ENCODE measurements around the gene IKZF4.
"Not testable (repeated sequence)": the region's sequence is repeated elsewhere in the genome, so short reads cannot be mapped to it uniquely, and the experiment has no call there.

Gene IKZF4

DNA sequence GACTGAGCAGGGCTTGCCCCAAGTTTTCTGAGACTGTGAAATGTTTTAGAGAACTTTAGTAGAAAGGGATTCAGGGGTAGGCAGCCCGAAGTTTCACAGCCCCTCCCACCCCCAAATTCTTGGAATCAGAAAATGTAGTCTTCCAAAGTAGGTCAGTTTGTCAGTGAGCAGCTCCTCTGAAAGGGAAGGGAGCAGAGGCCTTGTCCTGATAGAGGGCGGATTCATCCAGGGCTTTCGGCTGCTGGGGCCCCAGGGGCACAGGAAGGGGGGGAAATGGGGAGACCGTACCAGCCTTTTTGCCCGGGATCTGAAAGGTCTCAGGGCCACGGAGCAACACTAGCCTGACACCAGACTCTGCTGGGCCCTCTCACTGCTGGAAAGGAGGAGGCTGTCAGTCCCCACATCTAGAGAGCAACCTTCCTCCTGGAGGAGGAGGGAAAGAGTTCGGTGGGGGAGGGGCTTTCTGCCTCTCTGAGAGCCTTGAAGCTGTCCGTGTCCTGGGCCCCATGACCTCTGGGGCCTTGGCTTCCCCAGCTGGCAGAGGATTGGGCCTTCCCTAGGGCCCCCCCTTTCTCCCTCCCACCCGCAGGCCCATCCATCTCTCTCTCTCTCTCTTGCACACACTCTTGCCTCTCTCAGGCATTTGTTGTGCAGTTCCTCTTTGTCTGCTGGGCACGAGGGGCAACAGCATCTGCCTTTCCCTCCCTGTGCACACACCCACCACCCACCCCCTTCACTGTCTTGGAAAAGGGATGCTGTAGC is at the start of gene IKZF4:
TSS of gene IKZF4 (plus strand) at position 621 of the 762 bp plus-strand sequence. CDS start 451 bp downstream, outside the sequence.
- in situ Hi-C loops (cut with HindIII; ENCODE audit: low sequenced_read_pairs): no loop called here

DNA sequence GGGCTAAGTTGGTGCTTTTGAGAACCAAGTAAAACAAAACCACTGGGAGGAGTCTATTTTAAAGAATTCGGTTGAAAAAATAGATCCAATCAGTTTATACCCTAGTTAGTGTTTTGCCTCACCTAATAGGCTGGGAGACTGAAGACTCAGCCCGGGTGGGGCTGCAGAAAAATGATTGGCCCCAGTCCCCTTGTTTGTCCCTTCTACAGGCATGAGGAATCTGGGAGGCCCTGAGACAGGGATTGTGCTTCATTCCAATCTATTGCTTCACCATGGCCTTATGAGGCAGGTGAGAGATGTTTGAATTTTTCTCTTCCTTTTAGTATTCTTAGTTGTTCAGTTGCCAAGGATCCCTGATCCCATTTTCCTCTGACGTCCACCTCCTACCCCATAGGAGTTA is 48.8 kb upstream of the IKZF4 start:
- in situ Hi-C loops (cut with HindIII; ENCODE audit: low sequenced_read_pairs): no loop called here

GRCh38 chr12:55972456-55972855 is 48.4 kb upstream of the IKZF4 start:
- in situ Hi-C loops (cut with HindIII; ENCODE audit: low sequenced_read_pairs): no loop called here

DNA sequence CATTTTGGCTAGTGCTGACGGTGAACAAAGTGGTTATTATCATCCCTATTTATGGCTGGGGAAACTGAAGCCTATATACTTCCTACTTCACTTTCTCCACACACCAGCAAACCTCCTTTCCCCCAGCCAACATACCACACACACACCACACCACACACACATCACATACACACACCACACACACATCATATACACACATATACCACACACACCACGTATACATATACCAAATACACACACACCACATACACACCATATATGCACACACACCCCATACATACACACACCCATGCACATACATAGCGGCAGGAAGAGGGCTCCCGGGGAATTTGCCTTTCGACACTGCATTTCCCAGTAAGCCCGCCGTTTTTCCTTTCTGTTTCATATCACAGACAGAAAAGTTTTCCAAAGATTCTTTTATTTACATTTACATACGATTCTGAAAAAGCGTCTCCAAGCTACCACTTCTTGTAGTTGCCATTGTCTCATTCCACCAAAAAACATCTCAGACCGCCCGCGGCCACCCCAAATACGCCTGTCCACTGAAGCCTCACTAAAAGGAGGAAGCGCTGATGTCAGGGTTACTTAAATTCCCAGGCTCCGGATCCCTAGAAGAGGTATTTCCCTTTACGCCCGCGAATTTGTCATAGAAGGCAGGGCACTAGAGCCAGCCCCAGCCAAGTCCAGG is 47.8 kb upstream of the IKZF4 start:
- in situ Hi-C loops (cut with HindIII; ENCODE audit: low sequenced_read_pairs): no loop called here

- in situ Hi-C loops (cut with HindIII; ENCODE audit: low sequenced_read_pairs): no loop called here
These were observed 47.1 kb upstream of the IKZF4 start, which contains the start of gene RAB5B for GRCh38 chr12:55973599-55974307. RAB5B (plus strand) TSS chr12:55974078; CDS start chr12:55986961, 12,883 bp downstream.

GRCh38 chr12:55974308-55974730 is 46.5 kb upstream of the IKZF4 start:
- in situ Hi-C loops (cut with HindIII; ENCODE audit: low sequenced_read_pairs): no loop called here

GRCh38 chr12:55978393-55978792 is 42.5 kb upstream of the IKZF4 start:
- in situ Hi-C loops (cut with HindIII; ENCODE audit: low sequenced_read_pairs): no loop called here

DNA sequence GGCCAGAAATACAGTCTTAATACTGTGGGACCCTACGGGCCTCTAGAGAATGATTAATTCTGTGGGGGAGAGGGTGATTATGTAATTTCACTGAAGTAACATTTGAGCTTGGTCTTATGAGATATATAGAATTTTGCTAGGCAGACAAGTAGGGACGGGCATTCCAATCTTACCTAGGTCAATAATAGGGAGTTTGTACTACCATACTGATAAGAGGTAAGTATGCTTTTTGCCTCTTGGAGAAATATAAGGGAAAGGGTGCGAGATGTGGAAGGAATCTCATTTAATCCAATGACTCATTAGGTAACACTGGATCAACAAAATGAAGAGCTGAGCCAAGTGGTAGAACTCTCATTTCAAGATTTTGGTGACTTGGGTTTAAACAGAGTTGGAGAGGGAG is 41.8 kb upstream of the IKZF4 start:
- in situ Hi-C loops (cut with HindIII; ENCODE audit: low sequenced_read_pairs): no loop called here

DNA sequence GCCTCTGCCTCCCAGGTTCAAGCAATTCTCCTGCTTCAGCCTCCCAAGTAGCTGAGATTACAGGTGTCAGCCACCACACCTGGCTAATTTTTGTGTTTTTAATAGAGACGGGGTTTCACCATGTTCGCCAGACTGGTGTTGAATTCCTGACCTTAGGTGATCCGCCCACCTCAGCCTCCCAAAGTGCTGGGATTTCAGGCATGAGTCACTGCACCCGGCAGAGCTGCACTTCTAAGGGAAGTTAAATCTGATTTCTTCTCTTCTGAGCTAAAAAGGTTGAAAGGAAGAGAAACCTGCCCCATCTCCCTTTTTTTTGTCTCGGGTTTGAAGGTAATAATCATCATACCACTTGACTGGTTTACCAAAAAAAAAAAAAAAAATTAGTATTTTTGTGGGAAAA is 39.0 kb upstream of the IKZF4 start:
- in situ Hi-C loops (cut with HindIII; ENCODE audit: low sequenced_read_pairs): not testable (repeated sequence)

DNA sequence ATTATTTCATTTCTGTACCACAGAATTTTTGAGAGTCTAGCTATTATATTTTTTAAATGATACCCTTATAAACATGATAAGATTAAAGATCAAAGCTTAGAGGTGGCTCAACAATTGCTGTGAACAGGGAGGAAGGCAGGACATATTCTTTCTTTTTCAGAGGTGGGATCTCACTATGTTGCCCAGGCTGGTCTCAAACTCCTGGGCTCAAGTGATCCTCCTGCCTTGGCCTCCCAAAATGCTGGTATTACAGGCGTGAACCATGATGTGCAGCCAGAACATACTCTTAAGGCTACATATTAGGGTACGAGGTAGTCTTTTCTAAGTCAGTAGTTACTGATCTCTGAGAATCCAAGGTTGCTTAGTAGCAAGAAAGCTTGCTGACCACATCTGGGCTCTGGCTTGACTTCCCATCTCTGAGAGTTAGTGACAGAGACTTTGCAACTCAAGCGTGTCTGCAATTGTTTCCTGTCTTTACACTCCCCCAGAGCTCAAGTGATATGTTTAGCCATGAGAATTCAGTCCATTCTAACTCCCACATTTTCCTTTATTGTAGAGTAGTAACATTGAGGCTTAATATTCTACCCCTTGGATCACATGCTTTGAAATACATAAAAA is 38.4 kb upstream of the IKZF4 start:
- in situ Hi-C loops (cut with HindIII; ENCODE audit: low sequenced_read_pairs): no loop called here

DNA sequence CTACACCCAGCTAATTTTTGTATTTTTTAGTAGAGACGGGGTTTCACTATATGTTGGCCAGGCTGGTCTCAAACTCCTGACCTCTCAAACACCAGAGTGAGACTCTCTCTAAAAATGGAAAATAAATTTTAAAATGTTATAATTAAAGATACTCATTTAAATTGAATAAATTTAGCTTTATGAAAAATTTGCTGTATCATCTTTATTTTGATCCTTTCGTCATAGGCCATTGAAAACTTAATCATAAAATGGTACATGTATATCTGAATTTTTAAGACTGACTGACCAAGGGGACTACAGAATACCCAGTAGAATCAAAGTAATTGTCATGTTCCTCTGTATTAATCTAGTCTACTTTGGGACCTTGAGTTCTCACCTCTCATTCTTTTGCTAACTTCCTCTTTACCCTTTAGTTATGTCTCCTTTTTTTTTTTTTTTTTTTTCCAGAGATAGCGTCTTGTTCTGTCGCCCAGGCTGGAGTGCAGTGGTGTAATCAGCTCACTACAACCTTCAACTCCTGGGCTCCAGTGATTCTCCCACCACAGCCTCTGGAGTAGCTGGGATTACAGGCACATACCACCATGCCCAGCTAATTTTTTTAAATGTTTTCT is 37.5 kb upstream of the IKZF4 start:
- in situ Hi-C loops (cut with HindIII; ENCODE audit: low sequenced_read_pairs): no loop called here

DNA sequence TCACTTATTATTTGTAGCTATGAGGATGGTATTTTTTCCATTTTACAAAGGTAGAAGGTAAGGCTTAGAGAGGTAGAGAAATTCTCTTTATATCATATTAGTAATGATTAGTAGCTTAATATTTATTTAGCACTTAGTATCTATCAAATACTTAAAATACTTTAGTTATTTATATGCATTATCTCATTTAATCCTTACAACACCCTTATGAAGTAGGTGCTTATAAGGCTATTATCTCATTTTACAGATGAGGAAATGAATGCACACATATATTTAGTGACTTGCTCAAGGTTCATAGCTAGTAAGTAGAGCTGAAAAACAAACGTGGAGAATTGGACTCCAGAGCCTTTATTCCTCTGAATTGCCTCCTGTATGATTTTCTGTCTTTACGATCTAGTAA is 36.0 kb upstream of the IKZF4 start:
- in situ Hi-C loops (cut with HindIII; ENCODE audit: low sequenced_read_pairs): no loop called here

DNA sequence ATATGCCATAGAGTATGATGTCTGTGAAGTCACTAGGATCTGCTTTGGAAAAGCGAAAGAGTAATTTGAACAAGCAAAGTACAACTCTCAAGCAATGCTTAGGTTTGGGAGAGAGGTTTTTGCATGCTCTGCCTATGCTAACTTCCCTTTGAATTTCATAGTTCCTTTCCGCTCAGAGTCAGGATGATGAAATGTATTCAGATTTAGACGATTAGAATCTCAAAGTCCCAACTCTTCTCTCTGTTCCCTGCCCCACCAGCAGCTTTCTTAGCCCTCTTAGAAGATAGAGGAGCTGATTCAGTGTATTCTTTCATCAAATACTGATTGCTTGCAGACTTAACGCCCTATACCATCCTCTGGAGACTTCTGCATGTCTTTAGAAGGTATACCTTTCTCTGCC is 35.5 kb upstream of the IKZF4 start:
- in situ Hi-C loops (cut with HindIII; ENCODE audit: low sequenced_read_pairs): no loop called here

DNA sequence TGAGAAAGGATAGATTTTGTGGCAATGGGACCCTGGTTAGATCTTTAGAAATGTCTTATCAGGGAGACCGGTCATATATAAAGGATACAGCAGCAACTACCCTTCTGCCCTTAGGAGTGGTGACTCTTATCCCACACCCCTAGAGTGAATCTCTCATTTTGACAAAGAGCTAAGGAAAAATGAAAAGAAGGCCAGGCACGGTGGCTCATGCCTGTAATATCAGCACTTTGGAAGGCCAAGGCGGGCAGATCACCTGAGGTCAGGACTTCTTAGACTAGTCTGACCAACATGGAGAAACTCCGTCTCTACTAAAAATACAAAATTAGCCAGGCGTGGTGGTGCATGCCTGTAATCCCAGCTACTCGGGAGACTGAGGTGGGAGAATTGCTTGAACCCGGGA is 34.9 kb upstream of the IKZF4 start:
- in situ Hi-C loops (cut with HindIII; ENCODE audit: low sequenced_read_pairs): not testable (repeated sequence)

- in situ Hi-C loops (cut with HindIII; ENCODE audit: low sequenced_read_pairs): no loop called here
These were observed 29.7 kb upstream of the IKZF4 start for GRCh38 chr12:55991110-55991509.

DNA sequence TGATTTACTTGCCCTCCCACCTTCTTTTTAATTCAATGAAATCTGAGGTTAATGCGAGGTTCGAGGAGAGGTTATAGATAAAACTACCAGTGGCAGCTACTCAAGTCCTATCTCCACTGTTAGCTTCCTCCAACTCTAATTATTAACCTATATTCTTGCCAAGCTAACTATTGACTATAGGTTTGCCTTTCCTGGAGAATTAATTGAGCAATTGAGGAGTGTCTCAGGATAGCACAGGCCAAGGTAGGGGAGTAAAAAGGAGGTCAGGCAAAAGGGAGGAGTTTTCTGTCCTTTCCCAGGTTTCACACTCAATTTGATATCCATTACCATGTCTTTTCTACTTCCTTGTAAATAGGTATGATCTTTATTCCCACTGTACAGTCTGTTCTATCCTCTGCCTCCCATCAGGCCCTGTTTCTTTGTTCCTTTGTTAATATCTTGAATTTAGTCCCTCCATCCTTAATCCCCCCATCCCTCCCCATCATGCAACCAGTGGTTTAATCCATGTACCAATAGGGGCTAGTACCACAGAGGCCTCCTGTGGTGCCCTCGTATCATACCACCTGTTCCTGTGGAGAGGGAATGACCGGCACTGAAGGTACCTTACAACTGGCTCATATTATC is 27.5 kb upstream of the IKZF4 start:
- in situ Hi-C loops (cut with HindIII; ENCODE audit: low sequenced_read_pairs): no loop called here

DNA sequence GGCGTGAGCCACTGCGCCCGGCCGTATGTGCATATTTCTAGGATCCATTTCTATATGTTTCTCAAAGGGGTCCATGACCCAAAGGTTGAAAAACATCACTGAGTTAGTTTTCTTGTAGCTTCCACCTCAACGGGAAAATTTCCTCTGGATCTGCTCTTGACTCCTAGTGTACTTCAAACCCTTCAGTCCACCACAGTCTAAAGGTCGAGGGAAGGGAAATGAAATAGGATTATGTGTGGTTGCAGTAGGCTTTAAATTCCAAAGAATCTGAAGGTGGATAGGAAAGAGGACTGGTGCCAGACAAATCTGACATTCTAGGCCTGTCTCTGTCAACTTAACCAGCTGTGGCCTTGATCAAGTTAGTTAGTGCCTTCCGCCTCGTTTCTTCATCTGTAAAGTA is 25.5 kb upstream of the IKZF4 start:
- in situ Hi-C loops (cut with HindIII; ENCODE audit: low sequenced_read_pairs): no loop called here

DNA sequence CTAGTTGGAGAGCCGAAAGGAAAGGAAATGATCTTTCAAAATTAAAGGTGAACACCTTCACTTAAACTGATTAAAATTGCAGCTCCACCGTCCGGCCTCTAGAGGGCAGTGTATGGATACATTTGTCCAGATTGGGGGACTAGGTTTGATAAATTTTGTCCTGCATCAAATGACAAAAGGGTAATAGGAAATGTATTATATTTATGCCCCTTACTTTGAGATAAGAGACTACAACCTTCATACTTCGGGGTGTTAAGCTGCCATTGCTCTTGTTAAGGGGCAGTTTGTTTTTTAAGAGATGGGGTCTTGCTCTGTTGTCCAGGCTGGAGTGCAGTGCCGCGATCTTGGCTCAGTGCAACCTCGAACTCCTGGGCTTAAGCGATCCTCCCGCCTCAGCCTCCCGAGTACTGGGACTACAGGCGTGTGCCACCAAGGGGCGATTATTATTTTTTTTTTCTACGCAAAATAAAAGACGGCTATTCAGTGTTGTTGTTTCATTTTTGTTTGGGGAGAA is 24.6 kb upstream of the IKZF4 start:
- in situ Hi-C loops (cut with HindIII; ENCODE audit: low sequenced_read_pairs): no loop called here

- in situ Hi-C loops (cut with HindIII; ENCODE audit: low sequenced_read_pairs): no loop called here
These were observed 23.9 kb upstream of the IKZF4 start, which contains the start of gene SUOX for GRCh38 chr12:55996715-55997534. SUOX (plus strand) TSS chr12:55997276; CDS start chr12:56002222, 4,946 bp downstream.
